Measurements from ENCODE around the gene ZSCAN31.
"Not testable (repeated sequence)": the region's sequence is repeated elsewhere in the genome, so short reads cannot be mapped to it uniquely, and the experiment has no call there.

Gene ZSCAN31

GRCh38 chr6:28317866-28318265 is 18.1 kb downstream of the ZSCAN31 start:
- not testable (repeated sequence) for DNase-seq (ENCODE audit: low spot score)

DNA sequence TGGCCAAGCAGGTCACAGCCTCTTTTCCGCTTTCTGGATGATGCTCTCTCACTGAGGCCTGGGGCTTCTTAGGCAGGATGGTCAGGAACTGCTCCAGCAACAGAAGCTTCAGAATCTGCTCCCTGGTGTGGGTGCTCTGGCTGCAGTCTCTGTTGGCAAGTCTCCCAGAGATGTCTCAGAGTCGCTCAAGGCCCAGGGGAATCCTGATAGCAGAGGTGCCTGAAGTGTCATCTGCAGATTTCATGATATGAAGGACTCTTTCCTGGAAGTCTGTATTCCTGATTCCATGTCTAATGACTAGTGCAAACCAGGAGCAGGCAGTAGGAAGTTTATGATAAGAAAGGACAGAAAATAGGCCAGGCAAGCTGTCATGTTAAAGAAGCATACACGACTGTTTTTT is 20.3 kb downstream of the ZSCAN31 start:
- no peak for DNase-seq (ENCODE audit: low spot score)

- DNase-seq (ENCODE audit: low spot score) = no peak
These were observed 23.0 kb downstream of the ZSCAN31 start for GRCh38 chr6:28312939-28313338.

- no peak for DNase-seq (ENCODE audit: low spot score)
These were observed 24.7 kb downstream of the ZSCAN31 start for GRCh38 chr6:28311139-28311823.

GRCh38 chr6:28306363-28306762 is 29.6 kb downstream of the ZSCAN31 start:
- DNase-seq (ENCODE audit: low spot score) = not testable (repeated sequence)

DNA sequence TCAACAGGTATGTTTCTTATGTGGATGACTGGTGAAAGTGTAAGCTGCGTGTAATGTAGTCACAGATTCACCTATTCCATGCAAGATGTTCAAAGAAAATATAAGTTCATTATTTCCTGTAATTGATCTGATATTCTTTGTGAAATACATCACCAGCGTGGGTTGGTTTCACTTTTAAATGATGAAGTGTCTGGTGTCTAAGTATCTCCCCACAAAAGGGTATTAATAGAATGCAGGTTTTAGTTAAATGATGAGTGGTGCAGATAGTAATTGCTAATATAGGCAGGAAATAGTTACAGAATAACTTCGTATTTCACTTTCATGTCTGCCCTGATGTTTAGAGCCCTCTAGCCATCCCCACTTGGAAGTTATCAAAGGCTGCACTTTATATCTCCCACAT is 32.4 kb downstream of the ZSCAN31 start:
- DNase-seq (ENCODE audit: low spot score) = no peak

DNA sequence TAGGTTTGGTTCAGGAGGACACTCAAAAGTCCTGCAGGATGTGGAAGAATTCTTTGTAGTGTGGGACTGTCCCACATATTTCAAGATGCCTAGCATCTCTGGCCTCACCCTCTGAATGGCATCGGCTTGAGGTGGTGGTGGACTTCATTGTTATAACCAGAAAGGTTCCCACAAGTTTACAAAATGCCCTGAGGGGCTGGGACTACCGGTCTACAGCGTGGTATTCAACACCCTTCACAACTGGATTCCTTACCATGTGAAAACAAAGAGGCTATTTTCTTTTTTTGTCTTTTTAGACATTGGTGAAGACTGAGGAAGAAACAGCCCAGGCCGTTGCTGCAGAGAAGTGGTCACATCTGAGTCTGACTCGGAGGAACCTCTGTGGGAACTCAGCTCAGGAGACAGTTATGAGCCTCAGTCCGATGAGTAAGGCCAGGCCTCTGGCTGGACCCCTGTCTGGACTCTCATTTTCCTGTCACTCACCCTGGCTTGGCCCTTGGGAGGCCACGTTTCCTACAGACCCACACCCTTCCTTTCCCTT is 39.4 kb downstream of the ZSCAN31 start:
- no peak for DNase-seq (ENCODE audit: low spot score)

DNA sequence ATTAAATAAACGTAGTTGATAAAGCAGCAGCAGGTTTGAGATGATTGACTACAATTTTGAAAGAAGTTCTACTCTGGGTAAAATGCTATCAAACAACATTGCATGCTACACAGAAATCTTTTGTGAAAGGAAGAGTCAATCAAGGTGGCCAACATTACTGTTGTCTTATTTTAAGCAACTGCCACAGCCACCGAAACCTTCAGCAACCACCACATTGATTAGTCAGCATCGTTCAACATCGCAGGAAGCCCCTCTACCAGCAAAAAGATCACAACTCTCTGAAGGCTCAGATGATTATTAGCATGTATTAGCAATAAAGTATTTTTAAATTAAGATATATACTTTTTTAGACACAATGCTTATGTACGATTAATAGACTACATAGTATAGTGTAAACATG is 40.6 kb downstream of the ZSCAN31 start:
- DNase-seq (ENCODE audit: low spot score) = no peak

- no peak for DNase-seq (ENCODE audit: low spot score)
These were observed 44.4 kb downstream of the ZSCAN31 start for GRCh38 chr6:28291573-28291972.

DNA sequence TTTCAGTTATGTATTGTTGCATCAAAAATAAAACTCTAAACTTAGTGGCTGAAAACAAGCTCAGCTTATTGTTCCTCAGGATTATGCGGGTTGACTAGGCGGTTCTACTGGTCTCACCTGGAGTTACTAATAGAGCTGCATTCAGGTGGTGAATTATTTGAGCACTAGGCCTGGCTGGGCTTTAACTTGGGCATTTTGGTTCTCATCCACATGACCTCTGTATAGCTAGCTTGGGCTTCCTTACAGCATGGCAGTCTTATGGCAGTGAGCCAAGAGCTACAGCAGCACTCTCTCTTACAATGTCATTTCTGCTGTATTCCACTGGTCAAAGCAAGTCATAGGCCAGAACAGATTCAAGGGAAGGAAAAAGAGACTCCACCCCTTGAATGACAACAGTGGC is 53.0 kb downstream of the ZSCAN31 start:
- no peak for DNase-seq (ENCODE audit: low spot score)

DNA sequence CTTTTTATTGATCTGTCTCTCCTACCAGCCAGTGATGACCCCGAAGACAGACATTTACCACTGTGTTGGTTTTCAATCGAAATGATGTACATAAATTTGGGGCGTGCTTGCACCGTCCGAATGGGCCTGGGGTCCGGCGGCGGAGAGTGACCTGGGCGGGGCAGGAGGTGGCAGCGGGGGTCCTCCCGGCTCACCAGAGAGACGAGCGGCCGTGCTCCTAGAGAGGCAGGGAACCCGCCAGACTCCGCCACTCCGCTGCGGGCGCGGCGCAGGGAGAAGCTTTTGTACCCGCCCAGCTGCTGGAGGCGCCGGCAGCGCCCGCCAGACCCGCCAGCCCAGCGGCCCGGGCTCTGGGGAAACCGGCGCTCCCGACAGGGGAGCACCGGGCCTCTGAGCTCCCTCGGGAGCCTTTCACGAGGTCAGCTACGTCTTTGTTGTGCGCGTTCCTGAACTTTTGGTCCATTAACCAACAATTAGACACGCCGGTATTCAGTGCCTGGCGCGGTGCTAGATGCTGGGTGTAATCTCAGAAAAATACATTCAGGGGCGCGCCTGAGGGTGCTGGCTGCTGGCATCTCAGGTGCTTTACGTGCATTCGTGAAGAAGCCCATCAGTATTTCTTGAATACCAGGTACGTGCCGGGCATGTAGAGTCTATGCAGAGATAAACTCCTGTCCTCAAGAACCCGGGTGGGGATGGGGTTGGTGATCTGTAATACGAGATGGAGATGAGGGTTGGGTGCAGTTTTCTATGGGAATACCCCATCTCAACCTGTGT is 54.5 kb downstream of the ZSCAN31 start, which contains the start of gene PGBD1:
Gene PGBD1, plus strand, starts transcription at position 285 of the 777 bp plus-strand sequence. CDS start 2,242 bp downstream, outside the sequence.
- DNase-seq (ENCODE audit: low spot score) = peak; percentile 85

DNA sequence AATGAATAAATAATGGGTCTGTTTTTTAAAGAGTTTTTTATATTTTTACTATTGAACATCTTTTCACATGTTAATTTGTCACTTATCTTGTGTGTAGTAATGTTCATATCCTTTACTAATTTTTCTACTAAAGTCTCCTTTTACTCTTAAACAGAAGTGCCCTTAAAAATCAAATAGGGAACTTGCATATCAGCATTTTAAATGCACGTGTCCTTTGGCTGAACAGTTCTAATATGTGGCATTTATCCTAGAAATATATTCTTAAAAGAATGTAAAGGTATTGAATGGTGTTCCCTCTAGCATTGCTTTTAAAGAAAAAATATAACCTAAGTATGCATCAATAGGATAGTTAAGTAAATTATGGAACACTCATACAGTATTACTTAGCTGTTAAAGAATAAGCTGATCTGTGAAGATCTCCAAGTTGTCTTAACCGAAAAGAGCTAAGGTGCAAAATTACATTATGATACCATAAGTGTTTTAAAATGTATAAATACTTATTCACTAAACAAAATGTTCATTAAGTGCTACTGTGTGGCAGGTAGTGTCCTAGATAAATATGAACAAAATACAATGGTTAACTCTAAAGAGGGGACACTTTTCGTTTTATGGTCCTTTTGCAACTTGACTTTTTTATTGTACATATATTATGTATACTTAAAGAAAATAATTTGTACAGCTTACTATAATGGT is 55.2 kb downstream of the ZSCAN31 start:
- DNase-seq (ENCODE audit: low spot score) = no peak

GRCh38 chr6:28277746-28278145 is 58.2 kb downstream of the ZSCAN31 start:
- DNase-seq (ENCODE audit: low spot score) = no peak

DNA sequence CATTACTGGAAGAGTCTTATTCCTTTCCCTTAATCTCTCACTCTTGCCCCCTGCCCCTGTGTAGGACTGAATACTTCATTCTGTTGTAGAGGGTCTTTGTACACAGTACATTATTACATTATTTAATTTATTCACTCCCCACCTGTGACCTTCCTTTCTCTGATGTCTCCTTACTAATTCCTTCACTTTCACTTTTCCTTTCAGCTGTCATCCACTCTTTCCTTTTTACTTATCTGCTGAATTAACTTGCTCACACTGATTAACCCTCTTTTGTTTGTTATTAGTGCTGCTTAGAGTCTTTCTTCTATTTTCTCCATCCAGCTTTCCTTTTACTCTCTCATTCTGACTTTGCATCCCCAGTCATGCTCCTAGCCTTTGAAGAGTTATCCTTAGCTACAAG is 61.1 kb downstream of the ZSCAN31 start:
- DNase-seq (ENCODE audit: low spot score) = no peak

Measured in AG08396 (cell line).